Measurements from ENCODE around the gene ARMH4. TPM values are rescaled to one million over a fixed set of nuclear protein-coding genes. Genes with fewer than 3 reads are reported as not detected.

ARMH4 gene
- total RNA-seq, 1 experiment from 2014 or later, result 1.9 TPM

DNA sequence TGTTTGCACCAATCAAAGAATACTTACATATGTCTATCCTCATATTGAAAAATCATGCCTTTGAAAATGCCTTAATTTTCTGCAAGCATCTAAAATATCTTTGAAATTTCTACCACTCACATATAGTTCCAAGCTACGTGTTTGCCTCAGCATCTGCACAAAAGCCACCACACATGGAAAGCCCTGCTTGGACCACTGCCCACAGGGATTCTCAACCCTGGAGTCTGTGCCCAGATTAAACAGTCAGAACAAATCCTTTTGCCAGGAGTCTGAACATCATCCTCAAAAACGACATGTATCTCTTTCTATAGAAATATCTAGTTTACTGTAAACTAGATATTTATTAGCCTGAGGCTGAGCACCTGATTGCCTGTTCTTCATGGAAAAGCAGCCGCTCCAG is 32.6 kb downstream of the ARMH4 start:
- peak; percentile 35 for DNase-seq
- no peaks in the 10 kb centered on the region for H3K27me3 ChIP-seq

DNA sequence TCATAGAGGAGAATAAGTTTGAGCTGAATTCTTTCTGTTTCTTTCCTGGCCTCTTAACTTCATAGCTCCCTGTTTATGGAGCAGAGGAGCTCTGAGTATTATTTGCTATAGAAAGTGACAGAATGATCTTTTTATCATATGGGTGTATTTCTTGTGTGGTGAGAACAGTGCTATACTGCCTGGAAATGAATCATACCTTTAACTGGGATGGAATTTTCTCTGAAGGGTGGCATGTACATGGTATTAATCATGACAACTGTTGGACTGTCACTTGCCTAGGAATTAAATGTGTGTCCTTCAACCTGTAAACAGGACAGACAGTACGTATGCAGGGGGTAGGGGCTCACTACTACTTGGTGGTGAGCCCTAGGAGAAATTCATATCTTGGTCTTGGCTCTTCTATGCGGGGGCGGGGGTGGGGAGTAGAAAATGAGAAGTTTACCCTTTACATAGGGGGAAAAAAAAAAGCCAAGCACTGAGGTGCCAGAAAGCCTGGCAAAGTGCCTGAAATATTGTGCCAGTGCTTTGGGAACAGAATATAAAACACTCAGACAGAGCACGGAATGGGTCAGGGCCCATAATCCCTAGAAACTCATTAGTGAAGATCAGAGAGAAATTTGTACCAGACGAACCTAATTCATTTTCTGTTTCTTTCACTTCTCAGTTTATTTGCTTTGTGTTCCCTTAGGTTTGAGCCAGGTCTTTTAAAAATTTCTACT is 33.8 kb downstream of the ARMH4 start:
- H3K36me3 ChIP-seq, result no peaks in the 10 kb centered on the region
- H3K4me3 ChIP-seq, result no peak overlapping the region
- H3K27me3 ChIP-seq, result 0 out of 2 replicates have a peak, but pooled peaks cover 2% of the 10 kb centered on the region
- no peaks in the 10 kb centered on the region for H3K9me3 ChIP-seq
- no peak for DNase-seq

More for the DNA sequence above, 32.6 kb downstream of the ARMH4 start:
- no peak overlapping the region for H3K4me3 ChIP-seq
- no peaks in the 10 kb centered on the region for H3K9me3 ChIP-seq
- no peaks in the 10 kb centered on the region for H3K36me3 ChIP-seq

- no peak overlapping the region for H3K4me3 ChIP-seq
- H3K9me3 ChIP-seq, result no peaks in the 10 kb centered on the region
- peaks cover 9% of the 10 kb centered on the region for H3K27me3 ChIP-seq
- H3K36me3 ChIP-seq, result no peaks in the 10 kb centered on the region
- no peak for DNase-seq
Measured at GRCh38 chr14:58109744-58110143, 42.3 kb downstream of the ARMH4 start.

GRCh38 chr14:58108717-58109116 is 43.3 kb downstream of the ARMH4 start:
- Histone ChIP-seq H3K27me3 (peaks cover 9% of the 10 kb centered on the region), H3K36me3 (no peaks in the 10 kb centered on the region), H3K4me3 (no peak overlapping the region), H3K9me3 (no peaks in the 10 kb centered on the region)
- DNase-seq, result no peak

DNA sequence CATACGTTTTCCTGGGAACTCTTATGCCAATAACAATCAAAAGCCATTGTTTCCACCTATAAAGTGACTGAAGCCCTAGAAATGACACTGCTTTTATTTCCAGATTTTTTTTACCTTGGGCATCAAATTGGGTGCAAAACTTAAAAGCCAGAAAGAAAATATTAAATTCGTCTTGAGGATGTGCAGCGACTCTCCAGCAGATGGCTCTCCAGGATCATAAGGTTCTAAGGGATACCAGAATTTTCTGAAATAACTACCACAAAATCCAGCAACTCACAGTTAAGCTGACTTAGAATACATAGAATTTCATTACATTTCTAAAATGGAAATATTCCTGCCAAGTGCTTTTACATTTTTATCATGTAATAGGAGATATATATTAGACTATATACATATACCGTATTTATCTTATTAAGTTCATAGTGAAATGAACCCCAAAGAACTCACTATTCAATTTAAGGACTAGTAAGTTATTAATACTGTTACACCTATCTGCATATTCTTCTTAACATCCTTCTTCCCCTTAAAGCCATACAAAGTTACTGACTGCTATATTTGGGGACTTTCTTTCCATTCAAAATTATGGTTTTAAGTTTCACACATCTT is 44.0 kb downstream of the ARMH4 start:
- peaks cover 5% of the 10 kb centered on the region for H3K27me3 ChIP-seq
- no peaks in the 10 kb centered on the region for H3K9me3 ChIP-seq
- DNase-seq, result no peak
- no peaks in the 10 kb centered on the region for H3K36me3 ChIP-seq
- H3K4me3 ChIP-seq, result no peak overlapping the region

DNA sequence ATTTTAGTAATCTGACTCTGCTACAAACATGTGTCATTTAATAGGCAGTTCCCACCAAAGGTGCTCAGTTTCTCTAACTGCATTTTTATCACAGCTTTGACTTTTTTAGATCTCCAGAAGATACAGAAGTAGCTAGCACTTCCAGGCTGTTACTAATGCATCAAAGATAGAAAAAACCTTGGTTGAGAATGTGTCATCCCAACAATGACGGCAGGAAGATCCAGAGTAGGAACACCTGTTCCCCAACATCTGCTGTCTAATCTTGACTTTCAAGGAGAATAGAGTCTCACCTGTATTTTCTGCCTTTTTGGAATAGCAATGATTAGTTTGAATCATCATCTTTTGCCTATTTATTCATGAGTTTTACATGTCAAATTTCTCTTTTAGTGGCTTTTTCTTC is 45.0 kb downstream of the ARMH4 start:
- Histone ChIP-seq H3K9me3 (no peaks in the 10 kb centered on the region), H3K4me3 (no peak overlapping the region), H3K36me3 (no peaks in the 10 kb centered on the region), H3K27me3 (peaks cover 3% of the 10 kb centered on the region)
- DNase-seq, result no peak

- peaks cover 3% of the 10 kb centered on the region for H3K27me3 ChIP-seq
- no peaks in the 10 kb centered on the region for H3K9me3 ChIP-seq
- DNase-seq, result no peak
- no peaks in the 10 kb centered on the region for H3K36me3 ChIP-seq
- H3K4me3 ChIP-seq, result no peak overlapping the region
Measured at GRCh38 chr14:58106446-58106845, 45.6 kb downstream of the ARMH4 start.

- no peaks in the 10 kb centered on the region for H3K9me3 ChIP-seq
- H3K4me3 ChIP-seq, result no peak overlapping the region
- peaks cover 3% of the 10 kb centered on the region for H3K27me3 ChIP-seq
- DNase-seq, result no peak
- H3K36me3 ChIP-seq, result no peaks in the 10 kb centered on the region
Measured at GRCh38 chr14:58104808-58105207, 47.2 kb downstream of the ARMH4 start.

DNA sequence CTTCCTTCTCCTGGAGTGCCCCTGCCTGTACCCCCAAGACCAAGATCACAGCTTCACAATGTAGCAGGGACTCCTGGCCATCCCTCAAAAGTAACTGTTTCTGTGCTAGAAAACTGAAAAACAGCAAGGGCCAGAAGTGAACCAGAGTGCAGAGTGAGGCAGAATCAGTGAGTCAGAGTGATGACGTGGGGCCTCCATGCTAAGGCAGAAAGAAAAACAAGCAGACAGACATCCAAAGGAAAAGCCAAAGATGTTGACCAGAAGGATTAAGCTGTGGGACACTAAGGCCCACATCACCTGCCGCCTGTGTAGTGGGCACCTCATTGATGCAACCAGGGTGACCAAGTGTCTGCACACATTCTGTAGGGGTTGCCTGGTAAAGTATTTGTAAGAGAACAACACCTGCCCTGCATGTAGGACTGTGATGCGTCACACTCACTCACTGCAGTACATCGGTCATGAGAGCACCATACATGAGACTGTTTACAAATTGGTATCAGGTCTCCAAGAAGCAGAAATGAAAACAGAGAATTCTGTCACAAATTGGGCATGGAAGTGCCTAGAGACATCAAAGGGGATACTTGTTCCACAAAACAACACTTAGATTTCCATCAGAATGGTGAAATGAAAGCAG is 51.2 kb downstream of the ARMH4 start:
- H3K36me3 ChIP-seq, result no peaks in the 10 kb centered on the region
- peak; percentile 34 for DNase-seq
- no peaks in the 10 kb centered on the region for H3K27me3 ChIP-seq
- no peaks in the 10 kb centered on the region for H3K9me3 ChIP-seq
- H3K4me3 ChIP-seq, result no peak overlapping the region

DNA sequence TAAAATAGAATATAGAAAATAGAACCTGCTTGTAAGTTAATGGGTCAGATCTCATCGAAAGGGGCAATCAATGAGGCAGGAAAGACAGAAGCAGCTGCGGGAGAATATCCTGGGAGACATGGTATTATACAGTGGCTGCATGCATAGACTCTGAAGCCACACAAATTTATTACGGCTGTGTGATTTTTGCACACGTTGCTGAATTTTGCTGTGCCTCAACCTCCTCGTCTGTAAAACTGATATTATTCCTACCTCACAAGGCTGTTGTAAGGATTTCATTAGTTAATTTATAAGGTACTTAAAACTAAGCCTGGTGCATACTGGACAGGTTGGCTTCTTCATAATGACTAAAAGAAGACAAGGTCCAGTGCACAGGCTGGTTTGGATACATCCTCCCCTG is 52.3 kb downstream of the ARMH4 start:
- DNase-seq, result no peak
- H3K9me3 ChIP-seq, result no peaks in the 10 kb centered on the region
- no peaks in the 10 kb centered on the region for H3K36me3 ChIP-seq
- H3K27me3 ChIP-seq, result no peaks in the 10 kb centered on the region
- no peak overlapping the region for H3K4me3 ChIP-seq

- no peak overlapping the region for H3K4me3 ChIP-seq
- DNase-seq, result no peak
- H3K36me3 ChIP-seq, result no peaks in the 10 kb centered on the region
- no peaks in the 10 kb centered on the region; the same call in 1 of the 2 replicates for H3K27me3 ChIP-seq
- H3K9me3 ChIP-seq, result no peaks in the 10 kb centered on the region
Measured at GRCh38 chr14:58098507-58098906, 53.5 kb downstream of the ARMH4 start.

DNA sequence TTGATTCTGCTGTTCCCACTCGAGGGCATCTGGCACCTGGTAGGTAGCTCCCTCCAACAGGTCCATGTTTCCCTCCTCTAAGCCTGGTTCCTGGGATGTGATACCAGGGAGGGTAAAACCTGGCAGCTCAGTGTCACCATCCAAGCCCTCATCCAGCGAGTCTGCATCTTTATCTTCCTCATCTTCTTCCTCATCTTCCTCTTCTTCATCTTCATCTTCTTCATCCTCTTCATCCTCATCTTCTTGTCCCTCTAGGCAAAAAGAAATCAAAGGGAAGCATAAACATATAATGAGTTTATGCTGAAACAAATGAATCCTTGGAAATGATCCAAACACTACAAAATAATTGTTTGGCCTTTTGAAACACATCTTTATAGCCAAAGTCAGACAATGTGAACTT is 55.3 kb downstream of the ARMH4 start:
- Histone ChIP-seq H3K27me3 (no peaks in the 10 kb centered on the region; the same call in 1 of the 2 replicates), H3K4me3 (no peak overlapping the region), H3K36me3 (no peaks in the 10 kb centered on the region), H3K9me3 (no peaks in the 10 kb centered on the region)
- no peak for DNase-seq

- no peaks in the 10 kb centered on the region; the same call in 1 of the 2 replicates for H3K27me3 ChIP-seq
- no peak overlapping the region for H3K4me3 ChIP-seq
- no peaks in the 10 kb centered on the region for H3K9me3 ChIP-seq
- H3K36me3 ChIP-seq, result no peaks in the 10 kb centered on the region
- no peak for DNase-seq
Measured at GRCh38 chr14:58091883-58092630, 60.0 kb downstream of the ARMH4 start.

- Histone ChIP-seq H3K4me3 (no peak overlapping the region), H3K27me3 (no peaks in the 10 kb centered on the region; the same call in 1 of the 2 replicates), H3K9me3 (no peaks in the 10 kb centered on the region), H3K36me3 (no peaks in the 10 kb centered on the region)
- no peak for DNase-seq
Measured at GRCh38 chr14:58089612-58090011, 62.4 kb downstream of the ARMH4 start.

GRCh38 chr14:58088961-58089360 is 63.1 kb downstream of the ARMH4 start:
- Histone ChIP-seq H3K9me3 (no peaks in the 10 kb centered on the region), H3K36me3 (no peaks in the 10 kb centered on the region), H3K4me3 (no peak overlapping the region), H3K27me3 (no peaks in the 10 kb centered on the region; the same call in 1 of the 2 replicates)
- no peak for DNase-seq

DNA sequence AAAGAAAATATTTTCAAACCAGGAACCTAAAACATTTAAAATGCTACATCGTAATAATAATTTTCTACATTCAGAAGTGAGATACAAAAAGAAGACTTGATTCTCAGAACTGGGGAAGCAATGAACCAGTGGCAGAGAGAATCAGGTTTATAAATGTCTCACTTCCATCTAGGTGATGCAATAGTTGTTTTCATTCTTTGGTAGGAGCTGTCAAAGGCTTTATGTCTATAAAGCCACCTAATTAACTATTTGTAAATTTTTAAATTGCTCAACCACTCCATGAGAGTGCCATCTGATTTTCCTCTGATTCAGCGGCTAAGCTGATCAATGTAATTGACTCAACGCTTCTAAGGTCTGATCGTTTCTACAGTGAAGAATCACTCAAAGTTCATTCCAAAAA is 66.1 kb downstream of the ARMH4 start:
- no peak for DNase-seq
- Histone ChIP-seq H3K9me3 (no peaks in the 10 kb centered on the region), H3K36me3 (no peaks in the 10 kb centered on the region), H3K4me3 (no peak overlapping the region), H3K27me3 (no peaks in the 10 kb centered on the region)

GRCh38 chr14:58082491-58083098 is 69.4 kb downstream of the ARMH4 start:
- H3K9me3 ChIP-seq, result no peaks in the 10 kb centered on the region
- no peaks in the 10 kb centered on the region for H3K27me3 ChIP-seq
- H3K36me3 ChIP-seq, result no peaks in the 10 kb centered on the region
- DNase-seq, result peak; percentile 56
- no peak overlapping the region for H3K4me3 ChIP-seq
